NCI-H2029 treated with DMSO at 0.1 percent for 48 hours (cell line): ENCODE measurements around the gene ZBTB5.
A peak's percentile ranks its signal among the peaks of the same experiment; 100 is the strongest.

Experiments
- DNase-seq: peaks from one replicate; lab custom pipeline; 2025; lab: John Stamatoyannopoulos, UW

ZBTB5 gene

DNA sequence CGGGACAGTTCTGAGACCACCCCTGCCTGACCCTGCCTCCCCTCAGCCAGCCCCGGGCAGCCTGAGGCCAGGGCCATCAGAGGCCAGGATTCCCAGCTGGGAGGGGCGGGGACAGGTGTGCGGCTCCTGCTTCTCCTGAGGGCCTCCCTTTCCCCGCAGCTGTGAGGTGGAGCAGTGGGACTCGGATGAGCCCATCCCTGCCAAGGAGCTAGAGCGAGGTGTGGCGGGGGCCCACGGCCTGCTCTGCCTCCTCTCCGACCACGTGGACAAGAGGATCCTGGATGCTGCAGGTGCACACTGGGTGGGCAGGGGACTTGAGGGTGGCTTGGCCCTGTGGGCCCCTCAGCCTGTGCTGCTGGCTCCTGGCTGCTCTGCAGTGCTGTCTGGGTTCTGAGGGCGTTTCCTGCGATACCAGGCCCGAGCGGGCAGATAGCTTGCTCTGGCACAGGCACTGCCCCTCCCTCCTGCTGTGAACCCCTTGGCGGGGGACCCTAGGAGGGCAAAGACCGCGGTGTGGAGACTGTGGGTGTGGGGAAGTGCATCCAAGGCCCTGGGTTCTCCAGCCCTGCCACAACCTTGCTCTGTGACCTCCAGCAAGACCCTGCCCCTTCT lies 40.5 kb downstream of the ZBTB5 start:
- no peak for DNase-seq

GRCh38 chr9:37424204-37424685 lies 41.0 kb downstream of the ZBTB5 start:
- DNase-seq: no peak

DNA sequence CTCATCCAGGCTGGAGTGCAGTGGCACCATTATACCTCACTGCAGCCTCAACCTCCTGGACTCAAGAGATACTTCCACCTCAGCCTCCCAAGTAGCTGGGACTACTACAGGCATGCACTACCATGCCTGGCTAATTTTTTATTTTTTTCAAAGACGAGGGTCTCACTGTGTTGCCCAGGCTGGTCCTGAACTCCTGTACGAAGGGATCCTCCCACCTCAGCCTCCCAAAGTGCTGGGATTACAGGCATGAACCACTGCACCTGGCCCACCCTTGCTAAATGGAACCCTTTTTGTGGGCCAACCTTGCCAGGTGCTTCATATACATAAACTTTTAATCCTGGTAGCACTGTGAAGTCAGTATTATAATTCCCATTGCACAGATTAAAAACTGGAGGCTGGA lies 41.7 kb downstream of the ZBTB5 start:
- DNase-seq: no peak

DNA sequence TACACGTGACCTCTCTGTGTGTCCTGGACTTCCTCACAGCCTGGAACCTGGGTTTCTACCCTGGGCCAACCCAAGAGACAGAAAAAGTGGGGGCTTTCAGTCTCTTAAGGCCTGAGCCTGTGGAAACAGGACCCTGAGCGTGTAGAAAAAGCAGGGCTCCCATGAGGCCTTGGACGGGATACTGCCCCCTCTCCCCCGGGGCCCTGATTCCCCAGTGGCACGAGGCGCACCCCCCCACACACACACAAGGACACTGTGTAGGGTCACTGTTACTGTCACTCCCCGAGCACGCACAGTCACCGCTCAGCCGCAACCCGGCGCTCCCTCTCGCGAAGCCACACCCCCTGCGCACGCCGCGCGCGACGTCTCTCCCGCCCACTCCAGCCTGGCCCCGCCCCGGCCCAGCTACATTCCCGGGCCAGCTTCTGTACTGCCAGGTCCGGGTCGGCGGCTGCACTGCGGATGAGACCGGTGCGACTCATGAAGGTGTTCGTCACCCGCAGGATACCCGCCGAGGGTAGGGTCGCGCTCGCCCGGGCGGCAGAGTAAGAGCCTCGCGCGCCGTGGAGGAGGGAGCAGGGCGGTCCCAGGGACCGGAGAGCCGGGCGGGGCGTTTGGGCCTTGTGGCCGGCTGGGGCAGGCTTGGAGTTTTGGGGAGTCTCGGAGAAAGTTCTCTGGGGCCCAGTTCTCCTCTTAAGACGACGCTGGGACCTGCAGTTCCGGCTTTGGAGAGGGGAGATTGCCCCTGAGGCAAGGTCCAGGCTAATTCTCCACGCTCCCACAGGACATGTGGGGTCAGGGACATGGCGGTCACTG lies 42.8 kb downstream of the ZBTB5 start, which contains the start of gene GRHPR:
TSS of gene GRHPR (plus strand) at position 408 of the 816 bp plus-strand sequence. CDS start at position 463, 55 bp downstream.
- peak; percentile 62 for DNase-seq

- DNase-seq: peak; percentile 10
These were observed 43.3 kb downstream of the ZBTB5 start for GRCh38 chr9:37421914-37422288.

DNA sequence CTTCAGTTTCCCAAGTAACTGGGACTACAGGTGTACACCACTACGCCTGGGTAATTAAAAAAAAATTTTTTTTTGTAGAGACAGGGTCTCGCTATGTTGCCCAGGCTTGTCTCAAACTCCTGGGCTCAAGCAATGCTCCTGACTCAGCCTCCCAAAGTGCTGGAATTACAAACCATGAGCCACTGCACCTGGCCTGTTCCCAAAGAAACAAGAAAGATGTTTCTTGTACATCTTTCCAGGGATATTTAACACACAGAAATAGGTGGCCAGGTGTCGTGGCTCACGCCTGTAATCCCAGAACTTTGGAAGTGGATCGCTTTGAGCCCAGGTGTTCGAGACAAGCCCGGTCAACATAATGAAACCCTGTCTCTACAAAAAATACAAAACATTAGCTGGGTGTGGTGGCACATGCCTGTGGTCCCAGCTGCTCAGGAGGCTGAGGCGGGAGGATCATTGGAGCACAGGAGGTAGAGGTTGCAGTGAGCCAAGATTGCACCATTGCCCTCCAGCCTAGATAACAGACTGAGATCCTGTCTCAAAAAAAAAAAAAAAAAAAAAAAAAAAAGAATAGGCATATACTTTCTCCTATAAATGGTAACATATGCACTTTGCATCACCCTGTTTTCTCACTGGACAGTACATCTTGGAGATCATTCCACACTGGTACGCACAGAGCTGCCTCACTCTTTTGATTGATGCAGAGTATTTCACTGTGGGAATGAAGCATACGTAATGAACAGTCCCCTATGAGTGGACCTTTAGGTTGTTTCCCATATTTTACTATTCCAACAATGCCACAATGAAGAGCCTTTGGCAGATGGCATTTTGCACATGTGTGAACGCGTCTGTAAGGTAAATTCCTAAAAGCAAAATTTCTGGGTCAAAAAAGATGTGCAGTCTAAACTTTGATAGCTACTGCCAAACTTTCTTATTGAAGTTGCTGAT lies 44.7 kb downstream of the ZBTB5 start:
- no peak for DNase-seq

DNA sequence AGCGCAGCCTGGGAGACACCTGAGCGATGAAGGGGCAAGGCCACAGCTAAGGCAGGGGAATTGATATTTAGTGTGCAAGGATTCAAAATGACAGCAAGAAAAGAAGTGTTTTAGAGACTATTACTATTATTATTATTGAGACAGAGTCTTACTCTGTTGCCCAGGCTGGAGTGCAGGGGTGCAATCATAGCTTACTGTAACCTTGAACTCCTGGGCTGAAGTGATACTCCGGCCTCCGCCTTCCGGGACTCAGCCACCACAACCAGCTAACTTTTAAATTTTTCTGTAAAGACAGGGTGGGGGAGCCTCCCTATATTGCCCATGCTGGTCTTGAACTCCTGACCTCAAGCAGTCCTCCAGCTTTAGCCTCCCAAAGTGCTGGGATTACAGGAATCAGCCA lies 46.0 kb downstream of the ZBTB5 start:
- no peak for DNase-seq

- DNase-seq: no peak
These were observed 47.2 kb downstream of the ZBTB5 start for GRCh38 chr9:37417857-37418618.

GRCh38 chr9:37417252-37417803 lies 47.9 kb downstream of the ZBTB5 start:
- DNase-seq: no peak

DNA sequence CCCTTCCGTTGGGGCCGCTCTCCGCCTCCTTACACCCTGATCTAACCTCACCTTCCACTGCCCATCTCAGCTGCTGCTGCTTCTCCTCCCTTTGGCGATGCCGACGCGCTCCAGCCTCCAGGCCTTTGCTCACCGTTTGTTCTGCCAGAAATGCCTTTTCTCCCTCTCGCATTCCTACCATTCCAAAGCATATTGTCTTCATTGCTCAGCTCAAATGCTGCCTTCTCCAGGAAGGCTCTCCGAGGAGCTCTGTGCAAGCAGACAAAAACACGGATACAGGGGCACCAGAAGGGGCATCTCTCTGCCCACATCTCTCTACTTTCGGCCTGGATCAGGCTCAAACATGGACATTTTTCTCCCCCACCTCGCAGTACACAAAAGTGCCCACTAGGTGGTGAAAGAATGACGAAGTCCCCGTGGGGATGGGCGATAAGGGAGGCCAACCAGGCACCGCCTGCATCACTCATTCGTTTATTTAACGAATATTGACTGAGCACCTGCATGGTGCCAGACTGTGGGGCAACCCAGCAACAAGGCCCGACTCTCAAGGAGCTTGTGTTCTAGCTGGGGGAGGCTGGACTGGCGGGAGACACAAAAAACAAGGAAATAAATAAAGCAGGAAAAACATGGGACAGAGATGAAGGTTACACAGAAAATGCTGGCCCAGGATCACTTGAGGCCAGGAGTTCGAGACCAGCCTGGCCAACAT lies 50.1 kb downstream of the ZBTB5 start:
- peak; percentile 29 for DNase-seq

DNA sequence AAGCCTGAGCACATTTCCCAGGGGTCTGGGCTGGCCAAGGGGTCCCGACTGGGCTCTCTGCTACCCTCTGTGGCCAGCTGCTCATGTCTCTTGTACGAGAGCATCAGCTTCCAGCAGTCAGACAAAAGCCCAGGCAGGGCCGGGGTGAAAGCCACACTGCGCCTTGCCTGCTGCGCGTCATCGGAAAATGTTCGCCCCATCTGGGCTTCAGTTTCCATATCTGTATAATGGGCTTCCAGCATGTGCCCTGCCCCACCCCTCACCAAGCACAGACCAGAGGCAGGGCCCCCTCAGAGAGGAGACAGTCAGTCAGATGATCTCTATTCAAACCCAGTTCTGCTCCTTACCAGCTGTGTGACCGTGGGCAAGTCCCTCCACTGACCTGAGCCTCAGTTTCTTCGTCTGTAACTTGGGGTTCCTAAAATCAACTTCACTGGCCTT lies 50.7 kb downstream of the ZBTB5 start:
- DNase-seq: no peak

DNA sequence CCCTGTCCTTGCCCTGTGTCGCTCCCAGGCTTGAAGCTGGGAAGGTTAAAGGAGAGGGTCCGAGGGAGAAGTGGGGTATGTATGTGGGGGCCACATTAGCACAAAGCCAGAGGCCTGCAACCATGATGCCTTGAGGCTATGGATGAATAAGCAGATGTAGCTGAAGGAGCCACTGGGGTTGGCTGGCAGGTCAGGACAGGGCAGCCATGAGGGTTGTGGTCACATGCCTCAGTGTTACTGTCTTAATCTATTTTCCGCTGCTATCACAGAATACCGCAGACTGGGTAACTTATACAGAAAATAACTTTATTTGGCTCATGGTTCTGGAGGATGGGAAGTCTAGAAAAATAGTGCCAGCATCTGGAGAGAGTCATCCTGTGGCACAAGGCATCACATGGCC lies 51.9 kb downstream of the ZBTB5 start:
- DNase-seq: no peak

GRCh38 chr9:37412431-37413151 lies 52.7 kb downstream of the ZBTB5 start:
- no peak for DNase-seq

GRCh38 chr9:37410969-37411785 lies 54.1 kb downstream of the ZBTB5 start:
- no peak for DNase-seq

GRCh38 chr9:37410354-37410861 lies 54.8 kb downstream of the ZBTB5 start:
- DNase-seq: no peak

DNA sequence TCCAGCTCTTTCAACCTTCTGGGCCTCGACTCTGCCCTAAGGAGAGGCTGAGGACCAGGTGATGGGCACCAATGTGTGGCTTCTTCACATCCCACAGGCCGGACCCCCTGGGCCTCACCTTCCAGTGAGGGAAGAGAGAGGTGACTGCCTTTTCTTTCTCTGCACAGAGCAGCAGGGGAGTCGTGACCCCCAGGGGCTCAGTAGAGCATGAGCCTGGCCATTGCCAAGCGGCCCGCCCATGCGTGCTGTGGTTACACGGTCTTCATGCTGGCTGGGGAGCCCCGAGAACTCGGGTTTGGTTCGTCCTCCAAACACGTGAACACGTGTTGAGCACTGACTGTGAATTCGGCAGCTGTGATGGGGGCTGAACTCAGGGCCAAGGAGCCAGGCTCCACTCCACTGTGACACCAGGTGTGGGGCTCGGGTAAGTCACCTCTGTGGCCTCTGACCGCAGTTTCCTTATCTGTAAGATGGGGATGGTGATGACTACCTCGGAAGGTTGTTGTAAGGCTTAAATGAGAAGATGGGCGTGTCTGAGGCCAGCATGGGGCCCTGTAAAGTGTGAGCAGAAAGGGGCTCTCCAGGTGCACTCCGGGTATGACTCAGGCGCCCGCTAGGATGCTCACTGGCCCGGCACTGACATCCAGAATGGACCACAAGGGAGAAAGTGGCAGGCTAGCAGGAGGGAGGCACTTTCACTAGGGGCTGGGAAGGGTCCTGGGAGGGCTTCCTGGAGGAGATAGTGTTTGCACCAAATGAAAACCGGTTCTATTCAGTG lies 56.1 kb downstream of the ZBTB5 start:
- no peak for DNase-seq

- DNase-seq: no peak
These were observed 57.8 kb downstream of the ZBTB5 start for GRCh38 chr9:37407468-37407867.
